ENCODE results near the gene C1orf105. TPM values are rescaled to one million over a fixed set of nuclear protein-coding genes. Genes with fewer than 3 reads are reported as not detected.

The C1orf105 gene
- total RNA-seq, 1 experiment from 2014 or later = not detected

GRCh38 chr1:172452536-172453152 is 32.2 kb downstream of the C1orf105 start:
- TF ChIP-seq CTCF (IDR thresholded peaks at IDR 0.05; ENCODE audit: unreplicated experiment) = no peak
- no peak overlapping the region for H3K27ac Mint-ChIP-seq (ENCODE audit: unreplicated experiment)
- H3K4me3 Mint-ChIP-seq (ENCODE audit: low read depth, unreplicated experiment) = no peak overlapping the region
- no TSS peak for BruUV-seq (replicated peaks)
- no peaks in the 10 kb centered on the region for H3K27me3 Mint-ChIP-seq (ENCODE audit: unreplicated experiment)
- H3K4me1 Mint-ChIP-seq (ENCODE audit: low read depth, unreplicated experiment) = peaks cover 66% of the 10 kb centered on the region
- CTCF ChIA-PET = interaction anchor here (0.6 kb wide), 1 partner anchor 701 kb away, joined by 4 read pairs; no protein-coding TSS in a partner anchor
- intact Hi-C loops (cut with micrococcal nuclease; ENCODE audit: unreplicated experiment) = loop anchor here (5.0 kb wide), 2 partner anchors 45 to 155 kb away; no protein-coding TSS in a partner anchor
- DNase-seq = no peak
- peaks cover 4% of the 10 kb centered on the region for H3K9me3 Mint-ChIP-seq (ENCODE audit: low read depth, unreplicated experiment)
- peaks cover 9% of the 10 kb centered on the region for H3K36me3 Mint-ChIP-seq (ENCODE audit: insufficient read depth, unreplicated experiment)

GRCh38 chr1:172453153-172453545 is 32.7 kb downstream of the C1orf105 start:
- Mint-ChIP-seq H3K36me3 (ENCODE audit: insufficient read depth, unreplicated experiment) (peaks cover 9% of the 10 kb centered on the region), H3K9me3 (ENCODE audit: low read depth, unreplicated experiment) (peaks cover 4% of the 10 kb centered on the region), H3K4me1 (ENCODE audit: low read depth, unreplicated experiment) (peaks cover 61% of the 10 kb centered on the region), H3K27me3 (ENCODE audit: unreplicated experiment) (no peaks in the 10 kb centered on the region), H3K27ac (ENCODE audit: unreplicated experiment) (no peak overlapping the region), H3K4me3 (ENCODE audit: low read depth, unreplicated experiment) (no peak overlapping the region)
- TF ChIP-seq CTCF (IDR thresholded peaks at IDR 0.05; ENCODE audit: unreplicated experiment) = no peak
- no peak for DNase-seq
- intact Hi-C loops (cut with micrococcal nuclease; ENCODE audit: unreplicated experiment) = loop anchor here (5.0 kb wide), 2 partner anchors 44 to 154 kb away; no protein-coding TSS in a partner anchor
- CTCF ChIA-PET = interaction anchor here (0.6 kb wide), 1 partner anchor 702 kb away, joined by 4 read pairs; no protein-coding TSS in a partner anchor
- no TSS peak for BruUV-seq (replicated peaks)

GRCh38 chr1:172453607-172454006 is 33.1 kb downstream of the C1orf105 start:
- no peak for TF ChIP-seq CTCF (IDR thresholded peaks at IDR 0.05; ENCODE audit: unreplicated experiment)
- CTCF ChIA-PET = interaction anchor here (0.5 kb wide), 1 partner anchor 46 kb away, joined by 3 read pairs; no protein-coding TSS in a partner anchor
- no peaks in the 10 kb centered on the region for H3K27me3 Mint-ChIP-seq (ENCODE audit: unreplicated experiment)
- H3K36me3 Mint-ChIP-seq (ENCODE audit: insufficient read depth, unreplicated experiment) = peaks cover 9% of the 10 kb centered on the region
- intact Hi-C loops (cut with micrococcal nuclease; ENCODE audit: unreplicated experiment) = loop anchor here (5.0 kb wide), 2 partner anchors 44 to 154 kb away; no protein-coding TSS in a partner anchor
- no peak overlapping the region for H3K4me3 Mint-ChIP-seq (ENCODE audit: low read depth, unreplicated experiment)
- DNase-seq = no peak
- no peak overlapping the region for H3K27ac Mint-ChIP-seq (ENCODE audit: unreplicated experiment)
- no TSS peak for BruUV-seq (replicated peaks)
- H3K9me3 Mint-ChIP-seq (ENCODE audit: low read depth, unreplicated experiment) = peaks cover 4% of the 10 kb centered on the region
- peaks cover 58% of the 10 kb centered on the region for H3K4me1 Mint-ChIP-seq (ENCODE audit: low read depth, unreplicated experiment)

- Mint-ChIP-seq H3K27me3 (ENCODE audit: unreplicated experiment) (no peaks in the 10 kb centered on the region), H3K4me1 (ENCODE audit: low read depth, unreplicated experiment) (peaks cover 40% of the 10 kb centered on the region), H3K27ac (ENCODE audit: unreplicated experiment) (no peak overlapping the region), H3K9me3 (ENCODE audit: low read depth, unreplicated experiment) (peaks cover 4% of the 10 kb centered on the region), H3K4me3 (ENCODE audit: low read depth, unreplicated experiment) (no peak overlapping the region), H3K36me3 (ENCODE audit: insufficient read depth, unreplicated experiment) (peaks cover 2% of the 10 kb centered on the region)
- no TSS peak for BruUV-seq (replicated peaks)
- DNase-seq = no peak
- intact Hi-C loops (cut with micrococcal nuclease; ENCODE audit: unreplicated experiment) = no loop called here
- CTCF ChIA-PET = no interaction called here
- TF ChIP-seq CTCF (IDR thresholded peaks at IDR 0.05; ENCODE audit: unreplicated experiment) = no peak
Measured at GRCh38 chr1:172455451-172455850, 35.0 kb downstream of the C1orf105 start.
